IPS DF 4.7 (cell line): ENCODE results near the gene IFITM1.
"Not testable (repeated sequence)": the region's sequence is repeated elsewhere in the genome, so short reads cannot be mapped to it uniquely, and the experiment has no call there.

Source experiments
- DNase-seq: peaks from one replicate; pipeline ENCODE4 v3.0.0-alpha.2; 2013; ENCODE audit warnings: low spot score; ENCODE audit errors: extremely low read depth

IFITM1 gene

GRCh38 chr11:293852-294661, 19.8 kb upstream of the IFITM1 start:
- DNase-seq: no peak

GRCh38 chr11:294780-295179, 19.1 kb upstream of the IFITM1 start:
- DNase-seq: no peak

GRCh38 chr11:295351-296170, 18.3 kb upstream of the IFITM1 start:
- no peak for DNase-seq

GRCh38 chr11:296171-297050, 17.4 kb upstream of the IFITM1 start:
- no peak for DNase-seq

- DNase-seq: no peak
Observed at GRCh38 chr11:297051-297585, 16.7 kb upstream of the IFITM1 start.

- DNase-seq: no peak
Observed at GRCh38 chr11:297586-298405, 16.0 kb upstream of the IFITM1 start.

GRCh38 chr11:298406-299065, 15.3 kb upstream of the IFITM1 start:
- DNase-seq: no peak

GRCh38 chr11:299081-299891, 14.6 kb upstream of the IFITM1 start, which contains the start of gene IFITM5:
Gene IFITM5 (minus strand): TSS chr11:299526. CDS start chr11:299490, 36 bp downstream.
- DNase-seq: no peak

- DNase-seq: no peak
Observed at GRCh38 chr11:299951-300735, 13.7 kb upstream of the IFITM1 start.

- no peak for DNase-seq
Observed at GRCh38 chr11:303363-303762, 10.5 kb upstream of the IFITM1 start.

GRCh38 chr11:304061-304506, 9.8 kb upstream of the IFITM1 start:
- DNase-seq: no peak

GRCh38 chr11:304915-305843, 8.7 kb upstream of the IFITM1 start:
- no peak for DNase-seq

GRCh38 chr11:305844-306211, 8.0 kb upstream of the IFITM1 start:
- no peak for DNase-seq

GRCh38 chr11:306645-307371, 7.0 kb upstream of the IFITM1 start:
- no peak for DNase-seq

- DNase-seq: not testable (repeated sequence)
Observed at GRCh38 chr11:307766-308708, 5.8 kb upstream of the IFITM1 start, which contains the start of gene IFITM2. Gene IFITM2 (plus strand): TSS chr11:307816. CDS start chr11:308193, 377 bp downstream.
